OCI-LY1 (cell line): ENCODE measurements around the gene GPR137B.
"Not testable (repeated sequence)": the region's sequence is repeated elsewhere in the genome, so short reads cannot be mapped to it uniquely, and the experiment has no call there.

Source experiments
- EZH2 ChIP-seq: fragments of 200-600 bp; sonication (generic), shearing (Covaris generic); IDR thresholded peaks from 2 replicates; pipeline ENCODE4 v1.8.0; 2017; ENCODE audit warnings: borderline replicate concordance, mixed run types, mild to moderate bottlenecking, antibody characterized with exemption, low read length, moderate library complexity, mixed read lengths
- TF ChIP-seq, protein P1 (sequence below): fragments of 200-600 bp; sonication (generic), shearing (Covaris generic); IDR thresholded peaks from 2 replicates; pipeline ENCODE4 v1.5.1; 2017; ENCODE audit warnings: mild to moderate bottlenecking, antibody characterized with exemption, low read length, moderate library complexity, mixed read lengths

DNA sequence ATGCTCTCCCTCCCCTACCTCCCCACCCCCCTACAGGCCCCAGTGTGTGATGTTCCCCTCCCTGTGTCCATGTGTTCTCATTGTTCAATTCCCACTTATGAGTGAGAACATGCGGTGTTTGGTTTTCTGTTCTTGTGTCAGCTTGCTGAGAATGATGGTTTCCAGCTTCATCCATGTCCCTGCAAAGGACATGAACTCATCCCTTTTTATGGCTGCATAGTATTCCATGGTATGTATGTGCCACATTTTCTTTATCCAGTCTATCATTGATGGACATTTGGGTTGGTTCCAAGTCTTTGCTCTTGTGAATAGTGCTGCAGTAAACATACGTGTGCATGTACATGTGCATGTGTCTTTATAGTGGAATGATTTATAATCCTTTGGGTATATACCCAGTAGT is 44.1 kb downstream of the GPR137B start:
- TF ChIP-seq EZH2 = not testable (repeated sequence)
- TF ChIP-seq, protein P1, sequence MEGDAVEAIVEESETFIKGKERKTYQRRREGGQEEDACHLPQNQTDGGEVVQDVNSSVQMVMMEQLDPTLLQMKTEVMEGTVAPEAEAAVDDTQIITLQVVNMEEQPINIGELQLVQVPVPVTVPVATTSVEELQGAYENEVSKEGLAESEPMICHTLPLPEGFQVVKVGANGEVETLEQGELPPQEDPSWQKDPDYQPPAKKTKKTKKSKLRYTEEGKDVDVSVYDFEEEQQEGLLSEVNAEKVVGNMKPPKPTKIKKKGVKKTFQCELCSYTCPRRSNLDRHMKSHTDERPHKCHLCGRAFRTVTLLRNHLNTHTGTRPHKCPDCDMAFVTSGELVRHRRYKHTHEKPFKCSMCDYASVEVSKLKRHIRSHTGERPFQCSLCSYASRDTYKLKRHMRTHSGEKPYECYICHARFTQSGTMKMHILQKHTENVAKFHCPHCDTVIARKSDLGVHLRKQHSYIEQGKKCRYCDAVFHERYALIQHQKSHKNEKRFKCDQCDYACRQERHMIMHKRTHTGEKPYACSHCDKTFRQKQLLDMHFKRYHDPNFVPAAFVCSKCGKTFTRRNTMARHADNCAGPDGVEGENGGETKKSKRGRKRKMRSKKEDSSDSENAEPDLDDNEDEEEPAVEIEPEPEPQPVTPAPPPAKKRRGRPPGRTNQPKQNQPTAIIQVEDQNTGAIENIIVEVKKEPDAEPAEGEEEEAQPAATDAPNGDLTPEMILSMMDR = not testable (repeated sequence)
